ENCODE measurements around the gene PTPN7. TPM values are rescaled to one million over a fixed set of nuclear protein-coding genes. Genes with fewer than 3 reads are reported as not detected.

Gene PTPN7
- total RNA-seq, 4 donors from 2014 or later, result 4.7 to 48.7 (median 7.6) TPM

DNA sequence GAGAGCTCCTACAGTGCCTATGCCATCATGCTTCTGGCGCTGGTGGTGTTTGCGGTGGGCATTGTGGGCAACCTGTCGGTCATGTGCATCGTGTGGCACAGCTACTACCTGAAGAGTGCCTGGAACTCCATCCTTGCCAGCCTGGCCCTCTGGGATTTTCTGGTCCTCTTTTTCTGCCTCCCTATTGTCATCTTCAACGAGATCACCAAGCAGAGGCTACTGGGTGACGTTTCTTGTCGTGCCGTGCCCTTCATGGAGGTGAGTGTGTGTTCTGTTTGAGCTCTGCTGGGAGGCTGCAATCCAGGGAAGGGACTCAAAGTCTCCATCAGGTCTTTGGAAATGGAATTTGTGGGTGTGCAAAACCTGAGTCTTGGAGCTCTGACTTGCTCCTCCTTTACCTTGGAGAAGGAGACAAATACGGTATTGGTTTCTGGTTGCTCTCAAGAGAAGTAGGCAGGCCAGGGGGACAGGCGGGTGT, 37.0 kb downstream of the PTPN7 start:
- no peak for DNase-seq
- H3K9me3 ChIP-seq, result no peaks in the 10 kb centered on the region
- no peak overlapping the region for H3K4me3 ChIP-seq
- TF ChIP-seq, protein P1, sequence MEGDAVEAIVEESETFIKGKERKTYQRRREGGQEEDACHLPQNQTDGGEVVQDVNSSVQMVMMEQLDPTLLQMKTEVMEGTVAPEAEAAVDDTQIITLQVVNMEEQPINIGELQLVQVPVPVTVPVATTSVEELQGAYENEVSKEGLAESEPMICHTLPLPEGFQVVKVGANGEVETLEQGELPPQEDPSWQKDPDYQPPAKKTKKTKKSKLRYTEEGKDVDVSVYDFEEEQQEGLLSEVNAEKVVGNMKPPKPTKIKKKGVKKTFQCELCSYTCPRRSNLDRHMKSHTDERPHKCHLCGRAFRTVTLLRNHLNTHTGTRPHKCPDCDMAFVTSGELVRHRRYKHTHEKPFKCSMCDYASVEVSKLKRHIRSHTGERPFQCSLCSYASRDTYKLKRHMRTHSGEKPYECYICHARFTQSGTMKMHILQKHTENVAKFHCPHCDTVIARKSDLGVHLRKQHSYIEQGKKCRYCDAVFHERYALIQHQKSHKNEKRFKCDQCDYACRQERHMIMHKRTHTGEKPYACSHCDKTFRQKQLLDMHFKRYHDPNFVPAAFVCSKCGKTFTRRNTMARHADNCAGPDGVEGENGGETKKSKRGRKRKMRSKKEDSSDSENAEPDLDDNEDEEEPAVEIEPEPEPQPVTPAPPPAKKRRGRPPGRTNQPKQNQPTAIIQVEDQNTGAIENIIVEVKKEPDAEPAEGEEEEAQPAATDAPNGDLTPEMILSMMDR (IDR thresholded peaks at IDR 0.05), result no peak
- no peak for TF ChIP-seq POLR2A (IDR thresholded peaks at IDR 0.05)
- no peaks in the 10 kb centered on the region for H3K36me3 ChIP-seq
- H3K4me1 ChIP-seq, result no peaks in the 10 kb centered on the region
- H3K27ac ChIP-seq, result no peak overlapping the region
- no peaks in the 10 kb centered on the region for H3K27me3 ChIP-seq

DNA sequence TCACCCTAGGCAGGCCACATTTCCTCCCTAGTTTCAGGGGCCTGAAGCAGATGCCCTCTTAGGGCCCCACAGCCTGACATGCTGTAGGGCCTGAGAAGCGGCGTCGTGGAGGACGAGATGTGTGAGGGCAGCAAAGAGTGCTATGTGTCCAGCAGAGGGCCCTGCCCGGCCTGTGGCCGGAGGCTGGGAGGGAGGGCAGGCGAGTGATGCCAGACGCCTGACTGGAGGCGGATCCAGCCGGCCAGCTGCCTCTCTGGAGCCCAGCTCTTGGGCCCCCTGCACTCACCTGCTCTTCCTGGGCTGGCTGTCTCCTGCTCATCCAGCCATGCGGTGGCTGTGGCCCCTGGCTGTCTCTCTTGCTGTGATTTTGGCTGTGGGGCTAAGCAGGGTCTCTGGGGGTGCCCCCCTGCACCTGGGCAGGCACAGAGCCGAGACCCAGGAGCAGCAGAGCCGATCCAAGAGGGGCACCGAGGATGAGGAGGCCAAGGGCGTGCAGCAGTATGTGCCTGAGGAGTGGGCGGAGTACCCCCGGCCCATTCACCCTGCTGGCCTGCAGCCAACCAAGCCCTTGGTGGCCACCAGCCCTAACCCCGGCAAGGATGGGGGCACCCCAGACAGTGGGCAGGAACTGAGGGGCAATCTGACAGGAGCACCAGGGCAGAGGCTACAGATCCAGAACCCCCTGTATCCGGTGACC, 37.6 kb downstream of the PTPN7 start, which contains the start of gene GPR37L1:
Gene GPR37L1, plus strand, starts transcription at position 279 of the 697 bp plus-strand sequence. Its CDS starts 47 bp downstream, at position 326.
- Histone ChIP-seq H3K9me3 (no peaks in the 10 kb centered on the region), H3K4me1 (no peaks in the 10 kb centered on the region), H3K36me3 (no peaks in the 10 kb centered on the region), H3K27me3 (no peaks in the 10 kb centered on the region), H3K4me3 (no peak within 1 kb of the TSS), H3K27ac (no peak within 1 kb of the TSS)
- TF ChIP-seq POLR2A (IDR thresholded peaks at IDR 0.05), result no peak
- TF ChIP-seq, protein P1 (IDR thresholded peaks at IDR 0.05), result peak in 1 of 6 experiments; percentile 7
- no peak for DNase-seq

DNA sequence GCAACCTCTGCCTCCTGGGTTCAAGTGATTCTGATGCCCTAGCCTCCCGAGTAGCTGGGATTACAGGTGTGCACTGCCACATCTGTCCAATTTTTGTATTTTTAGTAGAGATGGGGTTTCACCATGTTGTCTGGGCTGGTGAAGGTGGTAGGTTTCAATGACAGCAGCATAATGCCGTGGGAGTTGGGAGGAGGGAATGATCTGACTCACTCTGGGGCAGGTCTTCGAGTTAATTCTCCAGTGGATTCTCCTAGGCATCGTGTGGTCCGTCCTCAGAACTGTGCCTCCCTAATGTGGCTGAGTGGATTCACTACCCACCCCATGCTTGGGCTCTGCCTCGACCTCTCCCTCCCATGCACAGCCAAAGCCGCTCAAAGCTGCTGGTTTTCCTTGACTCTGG, 39.4 kb downstream of the PTPN7 start:
- H3K9me3 ChIP-seq, result no peaks in the 10 kb centered on the region
- no peaks in the 10 kb centered on the region for H3K27me3 ChIP-seq
- no peaks in the 10 kb centered on the region for H3K36me3 ChIP-seq
- no peaks in the 10 kb centered on the region for H3K4me1 ChIP-seq
- H3K27ac ChIP-seq, result no peak overlapping the region
- H3K4me3 ChIP-seq, result no peak overlapping the region
- no peak for DNase-seq
- no peak for TF ChIP-seq POLR2A (IDR thresholded peaks at IDR 0.05)
- TF ChIP-seq, protein P1 (IDR thresholded peaks at IDR 0.05), result no peak

DNA sequence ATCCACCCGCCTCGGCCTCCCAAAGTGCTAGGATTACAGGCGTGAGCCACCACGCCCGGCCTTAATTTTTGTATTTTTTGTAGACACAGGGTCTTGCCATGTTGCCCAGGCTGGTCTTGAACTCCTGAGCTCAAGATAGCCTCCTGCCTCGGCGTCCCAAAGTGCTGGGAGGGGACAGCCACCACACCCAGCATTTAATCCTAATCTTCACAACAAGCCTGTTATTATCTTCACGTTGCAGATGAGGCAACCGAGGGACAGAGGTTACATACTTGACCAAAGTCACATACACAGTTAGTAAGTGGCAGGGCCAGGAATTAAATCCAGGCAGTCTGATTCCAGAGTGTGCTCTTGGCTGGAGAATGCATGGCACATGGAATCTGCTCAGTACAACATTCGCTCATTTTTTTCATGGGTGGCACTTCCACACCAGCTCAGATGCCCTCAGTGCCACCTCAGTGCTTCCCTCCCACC, 42.5 kb downstream of the PTPN7 start:
- H3K36me3 ChIP-seq, result no peaks in the 10 kb centered on the region
- DNase-seq, result peak in 1 of 3 donors; percentile 75
- H3K27me3 ChIP-seq, result no peaks in the 10 kb centered on the region
- no peak overlapping the region for H3K4me3 ChIP-seq
- H3K9me3 ChIP-seq, result no peaks in the 10 kb centered on the region
- H3K27ac ChIP-seq, result peak overlapping the region in 3 of 4 donors; percentile 56 to 89 (median 81)
- TF ChIP-seq, protein P1 (IDR thresholded peaks at IDR 0.05), result peak in 1 of 6 experiments; percentile 7
- peak in 1 of 2 donors; percentile 50 for TF ChIP-seq POLR2A (IDR thresholded peaks at IDR 0.05)
- peaks cover 0 to 10% (median 0%) of the 10 kb centered on the region in 4 donors for H3K4me1 ChIP-seq

DNA sequence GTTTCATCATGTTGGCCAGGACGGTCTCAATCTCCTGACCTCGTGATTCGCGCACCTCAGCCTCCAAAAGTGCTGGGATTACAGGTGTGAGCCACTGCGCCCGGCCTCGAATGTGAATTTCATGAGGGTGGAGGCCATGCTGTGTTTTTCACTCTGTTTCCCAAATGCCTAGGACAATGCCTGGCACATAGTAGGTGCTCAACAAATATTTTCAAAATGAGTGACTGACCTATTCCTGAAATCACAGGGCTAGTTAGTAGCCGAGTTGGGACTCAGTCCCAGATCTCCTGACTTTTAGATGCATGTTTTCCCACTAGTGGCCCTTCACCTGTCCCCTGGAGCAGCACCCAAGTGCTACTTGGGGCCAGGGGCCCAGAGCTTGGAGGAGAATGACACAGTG, 44.1 kb downstream of the PTPN7 start:
- DNase-seq, result no peak
- no peaks in the 10 kb centered on the region for H3K36me3 ChIP-seq
- TF ChIP-seq, protein P1 (IDR thresholded peaks at IDR 0.05), result no peak
- TF ChIP-seq POLR2A (IDR thresholded peaks at IDR 0.05), result no peak
- peaks cover 0 to 13% (median 0%) of the 10 kb centered on the region in 4 donors for H3K4me1 ChIP-seq
- no peak overlapping the region for H3K27ac ChIP-seq
- H3K27me3 ChIP-seq, result no peaks in the 10 kb centered on the region
- no peak overlapping the region for H3K4me3 ChIP-seq
- no peaks in the 10 kb centered on the region for H3K9me3 ChIP-seq

Data from Peyer's patch (tissue), 4 donors.